Upper lobe of left lung (tissue), 4 donors: Measurements from ENCODE around the gene TAF11L14.
"Not testable (repeated sequence)": the region's sequence is repeated elsewhere in the genome, so short reads cannot be mapped to it uniquely, and the experiment has no call there.

Experiments used
- CTCF ChIP-seq, 6 experiments: fragments of 450-650 bp in 4 of 6; fragments of 200-600 bp in 2 of 6; sonication (generic) in 2 of 6; IDR thresholded peaks; one replicate each; pipeline ENCODE4 v1.5.1; 2016 to 2019; ENCODE audit warnings: antibody characterized with exemption in 6 of 6
- POLR2AphosphoS5 ChIP-seq, 2 donors: sonication (generic); formaldehyde crosslinking; IDR thresholded peaks; one replicate each; pipeline ENCODE4 v1.5.1; 2017; ENCODE audit warnings: antibody characterized with exemption in 2 of 2

DNA sequence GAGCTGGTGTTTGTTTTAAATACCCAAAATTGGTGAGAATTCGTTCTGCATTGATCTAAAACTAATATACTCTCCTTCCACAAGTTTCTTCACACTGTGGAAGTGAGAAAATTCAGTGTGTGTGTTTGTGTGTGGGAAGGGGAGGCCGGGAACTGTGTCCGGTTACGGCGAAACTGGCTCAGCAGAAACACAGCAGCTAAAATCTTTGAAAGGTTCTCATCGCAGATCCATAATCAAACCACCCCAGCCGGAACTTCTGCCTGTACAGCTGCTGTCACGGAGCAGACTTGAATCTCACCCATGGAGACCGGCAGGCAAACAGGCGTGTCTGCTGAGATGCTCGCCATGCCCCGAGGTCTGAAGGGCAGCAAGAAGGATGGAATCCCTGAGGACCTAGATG, 2.5 kb upstream of the TAF11L14 start, which contains the start of gene TAF11L13:
- not testable (repeated sequence) for TF ChIP-seq POLR2AphosphoS5, CTCF (IDR thresholded peaks at IDR 0.05)
